Measurements from ENCODE around the gene CRTC1.
A peak's percentile ranks its signal among the peaks of the same experiment; 100 is the strongest.
"Not testable (repeated sequence)": the region's sequence is repeated elsewhere in the genome, so short reads cannot be mapped to it uniquely, and the experiment has no call there.

The CRTC1 gene

DNA sequence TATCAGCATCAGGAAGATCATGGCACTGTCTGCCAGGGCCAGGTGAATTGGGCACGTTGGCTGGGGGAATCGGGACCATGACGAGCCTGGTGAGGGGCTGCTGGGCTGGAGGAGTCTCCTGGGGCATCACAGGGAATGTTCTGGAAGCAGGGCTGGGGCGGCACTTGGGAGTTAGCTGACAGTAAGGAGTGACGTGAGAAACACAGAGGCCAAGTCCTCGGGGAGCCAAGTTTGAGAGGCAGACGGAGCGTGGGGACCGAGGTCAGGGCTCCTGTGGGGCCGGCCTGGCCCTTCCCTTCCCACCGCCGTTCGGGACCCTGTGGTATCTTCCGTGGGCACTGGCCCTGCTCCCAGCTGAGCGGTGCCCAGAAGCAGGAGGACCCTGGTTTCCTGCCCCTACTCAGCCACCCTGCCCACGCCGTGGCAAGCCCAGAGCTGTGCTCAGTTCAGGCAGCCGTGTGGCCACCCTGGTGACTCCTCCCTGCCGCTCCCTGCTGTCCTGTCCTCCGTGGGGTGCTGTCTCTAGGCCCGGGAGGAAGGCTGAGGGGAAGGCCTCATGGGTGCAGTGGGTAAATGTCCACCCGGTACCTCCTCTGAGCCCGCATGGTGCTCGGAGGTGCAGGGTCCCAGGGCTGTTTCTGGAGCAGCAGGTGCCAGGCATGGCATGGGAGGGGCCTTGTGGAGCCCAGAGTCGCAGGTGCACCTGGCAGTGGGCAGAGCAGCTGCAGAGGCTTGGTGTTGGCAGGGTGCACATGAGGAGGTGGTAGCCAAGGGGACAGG is 25.2 kb downstream of the CRTC1 start:
- DNase-seq = no peak

DNA sequence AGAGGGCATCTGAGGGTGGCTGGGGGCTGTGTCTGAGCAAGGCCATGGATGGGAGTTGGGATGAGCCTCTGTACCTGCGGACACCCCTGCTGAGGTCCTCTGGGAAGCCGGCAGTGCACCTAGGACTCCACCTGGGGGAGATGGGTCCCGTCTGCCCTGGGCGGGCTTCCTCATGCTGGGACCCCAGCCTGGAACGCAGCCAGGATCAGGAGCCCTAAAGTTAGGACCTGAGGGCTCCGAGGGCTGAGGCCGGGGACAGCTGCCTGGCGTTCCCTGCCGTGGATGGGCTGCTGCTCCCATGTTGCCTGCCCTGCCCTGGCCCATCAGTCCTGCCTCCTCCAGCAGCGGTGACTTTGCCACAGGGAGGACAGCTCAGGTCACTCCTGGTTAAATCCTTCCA is 26.1 kb downstream of the CRTC1 start:
- no peak for DNase-seq

GRCh38 chr19:18710186-18710585 is 26.7 kb downstream of the CRTC1 start:
- no peak for DNase-seq

GRCh38 chr19:18710996-18711751 is 27.7 kb downstream of the CRTC1 start:
- no peak for DNase-seq

DNA sequence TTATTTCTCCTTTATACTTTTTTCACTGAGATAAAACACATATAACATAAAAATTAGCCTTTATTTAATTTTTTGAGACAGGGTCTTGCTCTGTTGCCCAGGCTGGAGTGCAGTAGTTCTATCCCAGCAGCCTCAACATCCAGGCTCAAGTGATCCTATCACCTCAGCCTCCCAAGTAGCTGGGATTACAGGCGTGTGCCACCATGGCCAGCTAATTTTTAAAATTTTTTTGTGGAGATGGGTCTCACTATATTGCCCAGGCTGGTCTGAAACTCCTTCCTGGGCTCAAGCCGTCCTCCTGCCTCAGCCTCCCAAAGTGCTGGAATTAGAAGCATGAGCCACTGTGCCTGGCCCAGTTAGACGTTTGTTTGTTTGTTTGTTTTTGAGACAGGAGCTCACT is 28.4 kb downstream of the CRTC1 start:
- DNase-seq = no peak

GRCh38 chr19:18712981-18713380 is 29.5 kb downstream of the CRTC1 start:
- no peak for DNase-seq

DNA sequence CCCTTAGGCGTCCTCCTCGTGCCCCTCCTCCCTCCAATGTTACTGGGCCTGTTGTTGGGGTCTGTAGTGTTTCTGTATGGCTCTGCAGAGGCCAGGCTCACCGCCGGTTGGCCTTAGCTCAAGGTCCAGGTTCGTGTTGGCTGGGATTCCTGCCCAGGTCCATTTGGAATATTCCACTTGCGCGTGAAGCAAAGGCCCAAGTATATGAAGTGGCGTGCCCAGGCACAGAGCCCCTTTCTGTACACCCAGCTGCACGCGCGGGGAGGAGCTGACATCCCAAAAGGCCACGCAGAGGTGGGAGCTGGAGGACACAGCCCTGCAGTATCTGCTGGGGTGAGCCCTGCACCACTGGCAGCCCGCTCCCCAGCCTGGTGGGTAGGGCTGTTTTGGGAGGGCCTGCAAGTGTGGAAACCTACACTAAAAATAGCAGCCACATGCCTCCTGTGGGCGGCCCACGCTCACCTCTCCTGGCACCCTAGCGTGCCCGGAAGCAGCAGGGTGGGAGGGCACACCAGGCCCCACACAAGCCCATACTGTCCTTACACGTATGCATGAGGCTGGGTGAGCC is 30.2 kb downstream of the CRTC1 start:
- DNase-seq = no peak

- DNase-seq = no peak
Observed at GRCh38 chr19:18715416-18715815, 31.9 kb downstream of the CRTC1 start.

GRCh38 chr19:18716857-18717256 is 33.4 kb downstream of the CRTC1 start:
- no peak for DNase-seq

DNA sequence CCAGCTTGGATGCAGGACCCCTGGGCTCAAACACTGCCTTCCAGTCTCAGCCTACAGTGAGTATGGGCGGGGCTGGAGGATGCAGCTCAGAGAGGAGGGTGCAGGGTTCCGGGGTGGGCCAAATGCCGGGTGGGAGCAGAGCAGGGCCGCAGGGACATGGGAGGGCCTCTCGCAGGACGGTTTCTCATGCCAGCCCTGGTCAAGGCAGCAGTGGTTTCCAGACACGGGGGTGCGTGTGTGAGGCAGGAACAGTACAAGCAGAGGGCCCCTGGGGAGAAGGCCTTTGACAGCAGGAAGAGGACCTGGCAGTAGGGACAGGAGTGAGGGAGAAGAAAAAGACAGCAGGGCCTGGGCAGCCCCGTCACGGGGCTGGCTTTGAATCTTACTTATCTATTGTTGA is 34.1 kb downstream of the CRTC1 start:
- DNase-seq = no peak

DNA sequence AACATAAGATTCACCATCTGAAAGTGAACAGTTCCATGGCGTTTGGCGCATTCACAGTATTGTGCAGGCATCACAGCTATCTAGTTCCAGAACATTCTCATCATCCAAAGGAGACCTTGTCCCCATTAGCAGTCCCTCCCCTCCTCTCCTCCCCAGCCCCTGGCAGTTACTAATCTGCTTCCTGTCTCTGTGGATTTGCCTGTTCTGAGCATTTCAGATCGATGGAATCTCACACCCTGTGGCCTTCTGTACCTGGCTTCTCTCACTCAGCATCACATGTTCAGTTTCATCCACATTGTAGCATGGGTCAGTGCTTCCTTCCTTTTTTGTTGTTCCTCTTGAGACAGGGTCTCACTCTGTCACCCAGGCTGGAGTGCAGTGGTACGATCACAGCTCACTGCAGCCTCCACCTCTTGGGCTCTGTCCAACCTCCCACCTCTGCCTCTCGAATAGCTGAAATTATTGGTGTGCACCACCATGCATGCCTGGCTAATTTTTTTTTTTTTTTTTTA is 34.6 kb downstream of the CRTC1 start:
- DNase-seq = no peak

- no peak for DNase-seq
Observed at GRCh38 chr19:18718846-18719458, 35.5 kb downstream of the CRTC1 start.

GRCh38 chr19:18719541-18719940 is 36.1 kb downstream of the CRTC1 start:
- DNase-seq = no peak

DNA sequence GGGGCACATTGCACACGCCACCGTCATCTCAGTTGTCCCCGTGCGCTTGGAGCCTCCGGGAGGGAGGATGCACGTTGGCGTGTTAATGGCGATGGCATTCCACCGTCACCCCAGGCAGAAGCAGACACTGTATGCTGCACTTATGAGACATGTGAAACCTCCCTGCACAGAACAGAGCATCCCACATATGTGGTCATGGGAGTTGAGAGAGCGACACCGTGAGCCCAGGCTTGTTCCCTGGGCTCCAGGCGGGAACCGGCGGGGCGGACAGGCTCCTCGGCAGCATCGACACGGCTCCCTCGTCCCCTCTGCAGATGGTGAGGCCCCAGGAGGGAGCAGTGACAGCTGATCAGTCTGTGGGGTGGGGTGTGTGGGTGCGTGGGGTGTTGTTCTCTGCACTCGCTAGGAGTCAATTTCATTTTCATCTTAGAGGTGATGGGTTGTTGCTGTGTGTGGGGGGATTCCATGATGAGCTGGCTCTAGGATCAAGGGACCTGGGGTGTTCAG is 40.4 kb downstream of the CRTC1 start:
- DNase-seq = peak; percentile 69

GRCh38 chr19:18725841-18726770 is 42.6 kb downstream of the CRTC1 start:
- peak; percentile 88 for DNase-seq

GRCh38 chr19:18726846-18727245 is 43.4 kb downstream of the CRTC1 start:
- DNase-seq = no peak

DNA sequence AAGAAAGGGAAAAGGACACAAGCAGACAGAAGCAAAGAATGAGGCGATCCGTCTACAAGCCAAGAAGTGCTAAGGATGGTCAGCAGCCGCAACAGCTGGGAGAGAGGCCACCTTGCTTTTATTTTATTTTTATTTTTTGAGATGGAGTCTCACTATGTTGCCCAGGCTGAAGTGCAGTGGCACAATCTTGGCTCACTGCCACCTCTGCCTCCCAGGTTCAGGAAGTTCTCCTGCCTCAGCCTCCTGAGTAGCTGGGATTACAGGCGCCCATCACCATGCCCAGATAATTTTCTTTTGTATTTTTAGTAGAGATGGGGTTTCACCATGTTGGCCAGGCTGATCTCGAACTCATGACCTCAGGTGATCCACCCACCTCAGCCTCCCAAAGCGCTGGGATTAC is 44.1 kb downstream of the CRTC1 start:
- not testable (repeated sequence) for DNase-seq

DNA sequence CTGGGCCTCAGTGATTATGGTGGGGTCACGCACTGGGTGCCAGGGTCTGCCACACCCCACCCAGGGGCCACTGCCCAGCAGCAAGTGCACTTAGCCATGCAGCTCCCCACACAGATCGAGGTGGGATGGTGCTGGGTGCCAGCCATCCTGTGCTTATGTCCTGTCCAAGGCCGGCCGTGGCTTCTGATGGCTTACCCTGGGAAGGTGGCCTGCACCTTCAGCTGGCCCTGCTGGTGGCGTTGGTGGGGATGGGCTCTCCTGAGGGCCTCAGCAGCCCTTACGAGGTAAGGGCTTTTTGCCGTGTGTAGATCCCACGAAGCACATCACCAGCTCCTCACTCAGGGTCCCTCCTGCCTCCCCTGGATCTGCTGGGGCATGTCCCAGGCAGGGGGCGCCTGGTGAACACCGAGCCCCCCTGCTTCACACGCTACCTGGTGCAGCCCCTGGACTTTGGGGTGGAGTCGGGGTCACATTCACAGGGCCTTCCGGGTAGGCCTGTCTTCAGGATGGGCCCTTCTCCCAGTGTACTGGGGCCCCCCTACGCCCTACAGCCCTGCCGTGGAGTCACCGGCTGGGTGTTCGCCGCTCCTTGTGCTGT is 46.6 kb downstream of the CRTC1 start:
- DNase-seq = no peak

- DNase-seq = peak; percentile 45
Observed at GRCh38 chr19:18730885-18731513, 47.5 kb downstream of the CRTC1 start.

GRCh38 chr19:18731562-18732008 is 48.1 kb downstream of the CRTC1 start:
- no peak for DNase-seq

DNA sequence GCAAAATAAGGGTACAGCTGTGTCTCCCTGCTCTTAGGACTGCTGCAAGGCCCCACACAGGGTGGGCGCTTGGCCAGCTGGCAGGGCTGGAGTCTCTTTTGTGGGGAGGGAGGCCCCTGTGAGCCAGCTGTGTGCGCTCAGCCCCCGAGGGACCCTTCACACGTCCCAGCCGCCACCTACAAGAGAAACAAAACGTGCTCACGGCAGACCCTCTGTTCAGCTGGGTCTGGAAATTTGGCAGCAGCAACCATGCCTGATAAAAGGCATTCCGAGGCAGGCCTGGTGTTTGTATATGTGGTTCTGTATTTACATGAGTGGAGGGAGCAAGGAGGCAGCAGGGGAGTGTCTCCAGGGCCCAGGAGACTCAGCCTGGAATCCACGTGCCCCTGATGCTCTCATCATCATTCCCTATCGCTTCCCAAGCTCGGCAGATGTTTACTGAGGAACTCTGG is 49.7 kb downstream of the CRTC1 start:
- DNase-seq = peak; percentile 80

Measured in NCI-H82 (cell line).